ENCODE data around the gene LSS. TPM values are rescaled to one million over a fixed set of nuclear protein-coding genes. Genes with fewer than 3 reads are reported as not detected.

Gene LSS
- 40.3 and 62.0 TPM in 2 replicates for total RNA-seq (2014; rRNA removed; shearing (Covaris generic); ENCODE audit: low replicate concordance)

DNA sequence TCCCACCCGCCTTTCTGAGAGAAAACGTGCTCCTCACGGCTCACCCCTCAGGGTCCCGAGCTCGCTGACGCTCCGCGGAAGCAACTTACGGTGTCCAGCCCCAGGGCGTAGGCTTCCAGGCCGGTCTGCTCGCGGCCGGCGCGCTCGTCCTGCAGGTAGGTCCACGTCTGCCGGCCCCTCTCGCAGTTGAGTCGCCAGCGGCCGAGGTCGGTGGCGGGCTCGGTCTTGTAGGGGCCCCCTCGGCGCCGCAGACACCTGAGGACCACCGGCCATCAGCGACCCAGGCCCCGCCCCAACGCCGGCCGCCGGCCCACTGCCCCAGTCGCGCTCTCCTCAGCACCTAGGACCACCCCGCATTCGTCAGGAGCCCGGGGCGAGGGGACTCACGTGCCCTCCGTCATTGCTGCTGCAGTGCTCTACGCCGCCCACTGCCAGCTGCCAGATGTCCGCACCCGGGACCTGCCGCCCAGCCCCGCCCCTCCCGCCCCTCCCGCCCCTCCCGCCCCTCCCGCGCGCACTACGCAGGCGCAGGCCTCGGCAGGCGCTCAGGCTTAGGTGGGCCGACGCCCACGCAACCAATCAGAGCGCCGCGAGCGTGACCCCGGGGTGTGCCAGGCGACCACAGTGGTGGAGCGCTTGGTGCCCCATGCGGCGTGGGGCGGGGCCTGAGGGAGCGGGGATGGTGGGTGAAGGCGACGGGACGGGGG is at the start of gene LSS:
Gene LSS (minus strand): TSS at position 430 of the 707 bp plus-strand sequence. CDS start 29 bp downstream, at position 401.
- Histone ChIP-seq H4K20me1 (ENCODE audit: insufficient read depth, low read depth, low read length) (no peaks in the 10 kb centered on the region; the same call in 1 of the 2 replicates), H3K36me3 (ENCODE audit: insufficient read depth, low read length) (peaks cover 38% of the 10 kb centered on the region), H3K27ac (ENCODE audit: low read length) (peak within 1 kb of the TSS; percentile 76), H3K9me3 (ENCODE audit: low read length) (no peaks in the 10 kb centered on the region), H3K4me2 (ENCODE audit: low read depth, low read length, poor library complexity, severe bottlenecking) (peak within 1 kb of the TSS; percentile 91), H3K27me3 (ENCODE audit: low read length) (no peaks in the 10 kb centered on the region), H3K79me2 (ENCODE audit: low read length) (peaks cover 84% of the 10 kb centered on the region), H3K9me2 (replicated peaks; ENCODE audit: insufficient read depth, low read length) (no peaks in the 10 kb centered on the region), H2AFZ (ENCODE audit: low read length) (peak within 1 kb of the TSS; percentile 88), H3K4me1 (ENCODE audit: low read length) (peaks cover 38% of the 10 kb centered on the region), H3K4me3 (ENCODE audit: low read length) (peak within 1 kb of the TSS; percentile 75), H3K9ac (ENCODE audit: low read length) (peak within 1 kb of the TSS; percentile 96)
- DNase-seq = peak; percentile 99

DNA sequence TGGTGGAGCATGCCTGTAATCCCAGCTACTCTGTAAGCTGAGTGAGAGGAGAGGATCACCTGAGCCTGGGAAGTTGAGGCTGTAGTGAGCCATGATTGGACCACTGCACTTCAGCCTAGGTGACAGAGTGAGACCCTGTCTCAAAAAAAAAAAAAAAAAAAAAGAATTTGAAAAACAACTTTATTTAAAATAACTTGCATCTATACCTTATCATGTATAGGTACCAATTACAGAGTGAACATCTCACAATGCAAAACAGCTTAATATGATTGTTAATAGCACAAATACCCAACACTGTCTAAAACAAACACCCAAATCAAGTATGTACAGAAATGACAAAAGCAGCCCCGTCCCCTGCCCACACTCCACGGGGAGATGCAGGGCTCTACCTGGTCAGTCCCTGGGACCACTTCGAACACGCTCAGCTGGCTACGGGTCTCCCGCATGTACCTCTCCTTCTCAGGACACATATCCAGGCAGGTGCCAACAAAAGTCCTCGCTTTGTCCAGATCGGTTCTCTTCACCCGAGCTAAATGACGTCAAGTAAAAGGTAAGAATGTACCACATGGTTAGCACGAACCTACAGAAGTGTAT is 46.3 kb upstream of the LSS start:
- H3K4me3 ChIP-seq (ENCODE audit: low read length) = no peak overlapping the region
- H2AFZ ChIP-seq (ENCODE audit: low read length) = no peak overlapping the region
- peaks cover 45% of the 10 kb centered on the region for H3K36me3 ChIP-seq (ENCODE audit: insufficient read depth, low read length)

DNA sequence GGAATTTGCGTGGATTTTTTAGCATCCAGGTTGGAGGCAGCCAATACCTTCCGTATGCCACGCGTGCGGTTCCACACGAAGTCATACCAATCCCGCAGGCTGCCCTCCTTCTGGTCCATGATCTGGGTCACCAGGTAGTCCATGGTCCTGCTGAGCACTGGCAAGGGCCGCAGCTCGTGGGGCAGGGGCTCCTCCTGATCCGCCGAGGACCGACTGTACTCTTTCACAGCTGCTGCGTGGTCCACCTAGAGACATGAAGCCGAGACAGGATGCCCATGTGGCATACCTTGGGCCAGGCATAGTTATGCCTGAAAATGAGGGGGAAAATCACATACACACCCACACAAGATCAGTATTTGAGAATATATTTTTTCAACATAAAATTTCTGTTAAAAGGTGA is 44.8 kb upstream of the LSS start:
- peaks cover 15% of the 10 kb centered on the region for H3K79me2 ChIP-seq (ENCODE audit: low read length)
- H3K9me3 ChIP-seq (ENCODE audit: low read length) = no peaks in the 10 kb centered on the region
- 0 out of 2 replicates have a peak, but pooled peaks cover 3% of the 10 kb centered on the region for H4K20me1 ChIP-seq (ENCODE audit: insufficient read depth, low read depth, low read length)
- no peaks in the 10 kb centered on the region for H3K27me3 ChIP-seq (ENCODE audit: low read length)
- no peak overlapping the region for H3K4me2 ChIP-seq (ENCODE audit: low read depth, low read length, poor library complexity, severe bottlenecking)
- H3K9ac ChIP-seq (ENCODE audit: low read length) = no peak overlapping the region
- H3K27ac ChIP-seq (ENCODE audit: low read length) = no peak overlapping the region
- H3K4me3 ChIP-seq (ENCODE audit: low read length) = no peak overlapping the region
- no peaks in the 10 kb centered on the region for H3K9me2 ChIP-seq (replicated peaks; ENCODE audit: insufficient read depth, low read length)
- DNase-seq = no peak
- H3K4me1 ChIP-seq (ENCODE audit: low read length) = no peaks in the 10 kb centered on the region
- peaks cover 46% of the 10 kb centered on the region for H3K36me3 ChIP-seq (ENCODE audit: insufficient read depth, low read length)
- no peak overlapping the region for H2AFZ ChIP-seq (ENCODE audit: low read length)

More for the DNA sequence above, 46.3 kb upstream of the LSS start:
- Histone ChIP-seq H3K9me3 (ENCODE audit: low read length) (no peaks in the 10 kb centered on the region), H3K4me2 (ENCODE audit: low read depth, low read length, poor library complexity, severe bottlenecking) (no peak overlapping the region), H3K4me1 (ENCODE audit: low read length) (no peaks in the 10 kb centered on the region), H3K9me2 (replicated peaks; ENCODE audit: insufficient read depth, low read length) (no peaks in the 10 kb centered on the region), H3K79me2 (ENCODE audit: low read length) (peaks cover 22% of the 10 kb centered on the region), H3K9ac (ENCODE audit: low read length) (no peak overlapping the region), H4K20me1 (ENCODE audit: insufficient read depth, low read depth, low read length) (0 out of 2 replicates have a peak, but pooled peaks cover 3% of the 10 kb centered on the region), H3K27me3 (ENCODE audit: low read length) (no peaks in the 10 kb centered on the region), H3K27ac (ENCODE audit: low read length) (no peak overlapping the region)
- DNase-seq = no peak

DNA sequence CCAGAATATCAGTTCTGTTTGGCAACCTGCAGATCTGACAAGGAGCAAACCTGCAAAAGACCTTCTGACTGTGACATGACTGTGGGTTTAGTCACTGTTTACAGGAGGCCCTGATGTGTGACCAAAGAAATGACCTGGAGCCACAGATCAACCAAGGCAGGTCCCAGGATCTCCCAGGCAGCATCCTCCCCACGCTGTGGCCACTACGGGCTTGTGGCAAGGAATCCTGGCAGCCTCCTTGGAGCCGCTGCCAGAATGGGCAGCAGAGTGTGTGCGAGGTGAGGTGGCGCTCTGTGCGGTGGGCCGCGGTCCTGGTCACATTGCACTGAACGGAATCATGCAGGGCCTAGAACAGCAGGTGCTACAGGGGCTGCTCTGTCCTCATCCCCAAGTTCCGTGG is 40.9 kb upstream of the LSS start:
- Histone ChIP-seq H3K36me3 (ENCODE audit: insufficient read depth, low read length) (peaks cover 38% of the 10 kb centered on the region), H3K4me2 (ENCODE audit: low read depth, low read length, poor library complexity, severe bottlenecking) (no peak overlapping the region)

DNA sequence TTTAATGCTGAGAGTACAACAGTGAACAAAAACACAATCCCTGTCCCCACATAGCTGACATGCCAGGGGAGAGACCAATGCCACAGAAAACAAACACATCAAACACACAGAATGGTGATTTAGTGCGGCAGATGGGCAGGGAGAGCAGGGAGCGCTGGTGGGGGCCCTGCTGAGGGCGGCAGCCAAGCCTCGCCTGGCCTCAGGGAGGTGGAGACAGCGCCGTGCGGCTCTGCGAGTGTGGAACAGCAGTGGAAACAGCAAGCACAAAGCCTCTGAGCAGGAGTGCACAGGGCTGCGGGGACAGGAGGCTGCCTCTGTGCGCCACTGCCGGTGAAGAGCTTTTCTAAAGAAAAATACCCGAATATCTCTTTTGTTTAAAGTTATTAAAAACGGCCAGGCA is 39.8 kb upstream of the LSS start:
- Histone ChIP-seq H2AFZ (ENCODE audit: low read length) (no peak overlapping the region), H3K79me2 (ENCODE audit: low read length) (no peaks in the 10 kb centered on the region), H3K9me2 (replicated peaks; ENCODE audit: insufficient read depth, low read length) (no peaks in the 10 kb centered on the region), H3K36me3 (ENCODE audit: insufficient read depth, low read length) (peaks cover 38% of the 10 kb centered on the region), H3K4me2 (ENCODE audit: low read depth, low read length, poor library complexity, severe bottlenecking) (no peak overlapping the region), H3K9ac (ENCODE audit: low read length) (no peak overlapping the region), H3K9me3 (ENCODE audit: low read length) (no peaks in the 10 kb centered on the region), H3K4me3 (ENCODE audit: low read length) (no peak overlapping the region), H4K20me1 (ENCODE audit: insufficient read depth, low read depth, low read length) (peaks cover 11% of the 10 kb centered on the region; the same call in 1 of the 2 replicates), H3K4me1 (ENCODE audit: low read length) (no peaks in the 10 kb centered on the region), H3K27ac (ENCODE audit: low read length) (no peak overlapping the region), H3K27me3 (ENCODE audit: low read length) (no peaks in the 10 kb centered on the region)
- no peak for DNase-seq

More for the DNA sequence above, 40.9 kb upstream of the LSS start:
- H3K4me3 ChIP-seq (ENCODE audit: low read length) = no peak overlapping the region
- H3K9ac ChIP-seq (ENCODE audit: low read length) = no peak overlapping the region
- no peaks in the 10 kb centered on the region for H3K4me1 ChIP-seq (ENCODE audit: low read length)
- no peaks in the 10 kb centered on the region for H3K9me2 ChIP-seq (replicated peaks; ENCODE audit: insufficient read depth, low read length)
- H3K9me3 ChIP-seq (ENCODE audit: low read length) = no peaks in the 10 kb centered on the region
- 0 out of 2 replicates have a peak, but pooled peaks cover 4% of the 10 kb centered on the region for H3K79me2 ChIP-seq (ENCODE audit: low read length)
- DNase-seq = no peak
- no peaks in the 10 kb centered on the region for H3K27me3 ChIP-seq (ENCODE audit: low read length)
- H2AFZ ChIP-seq (ENCODE audit: low read length) = no peak overlapping the region
- H3K27ac ChIP-seq (ENCODE audit: low read length) = no peak overlapping the region
- peaks cover 8% of the 10 kb centered on the region; the same call in 1 of the 2 replicates for H4K20me1 ChIP-seq (ENCODE audit: insufficient read depth, low read depth, low read length)

DNA sequence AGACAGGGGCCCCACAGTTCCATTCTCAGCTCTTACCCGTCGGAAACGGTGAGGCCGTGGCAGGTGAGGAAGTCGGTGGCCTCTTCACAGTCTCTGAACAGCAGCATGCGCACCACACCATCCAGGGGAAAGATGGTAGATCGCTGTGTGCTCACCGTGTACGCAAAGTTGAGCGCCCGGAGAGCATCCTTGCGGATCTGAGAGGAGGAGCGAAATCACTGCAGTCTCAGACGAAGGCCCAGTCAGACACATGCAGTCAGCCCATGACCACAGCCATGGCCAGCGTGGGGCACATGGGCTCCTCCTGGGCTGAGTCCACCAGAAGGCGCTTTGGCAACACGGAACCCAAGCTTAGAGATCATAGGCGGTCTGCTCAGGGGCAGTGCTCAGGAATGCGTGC is 38.4 kb upstream of the LSS start:
- Histone ChIP-seq H3K79me2 (ENCODE audit: low read length) (no peaks in the 10 kb centered on the region), H3K27me3 (ENCODE audit: low read length) (no peaks in the 10 kb centered on the region), H3K9me3 (ENCODE audit: low read length) (no peaks in the 10 kb centered on the region), H3K9me2 (replicated peaks; ENCODE audit: insufficient read depth, low read length) (no peaks in the 10 kb centered on the region), H2AFZ (ENCODE audit: low read length) (no peak overlapping the region), H4K20me1 (ENCODE audit: insufficient read depth, low read depth, low read length) (peaks cover 11% of the 10 kb centered on the region; the same call in 1 of the 2 replicates), H3K4me2 (ENCODE audit: low read depth, low read length, poor library complexity, severe bottlenecking) (no peak overlapping the region), H3K4me1 (ENCODE audit: low read length) (no peaks in the 10 kb centered on the region), H3K9ac (ENCODE audit: low read length) (no peak overlapping the region), H3K27ac (ENCODE audit: low read length) (no peak overlapping the region), H3K4me3 (ENCODE audit: low read length) (no peak overlapping the region), H3K36me3 (ENCODE audit: insufficient read depth, low read length) (peaks cover 32% of the 10 kb centered on the region)
- no peak for DNase-seq

DNA sequence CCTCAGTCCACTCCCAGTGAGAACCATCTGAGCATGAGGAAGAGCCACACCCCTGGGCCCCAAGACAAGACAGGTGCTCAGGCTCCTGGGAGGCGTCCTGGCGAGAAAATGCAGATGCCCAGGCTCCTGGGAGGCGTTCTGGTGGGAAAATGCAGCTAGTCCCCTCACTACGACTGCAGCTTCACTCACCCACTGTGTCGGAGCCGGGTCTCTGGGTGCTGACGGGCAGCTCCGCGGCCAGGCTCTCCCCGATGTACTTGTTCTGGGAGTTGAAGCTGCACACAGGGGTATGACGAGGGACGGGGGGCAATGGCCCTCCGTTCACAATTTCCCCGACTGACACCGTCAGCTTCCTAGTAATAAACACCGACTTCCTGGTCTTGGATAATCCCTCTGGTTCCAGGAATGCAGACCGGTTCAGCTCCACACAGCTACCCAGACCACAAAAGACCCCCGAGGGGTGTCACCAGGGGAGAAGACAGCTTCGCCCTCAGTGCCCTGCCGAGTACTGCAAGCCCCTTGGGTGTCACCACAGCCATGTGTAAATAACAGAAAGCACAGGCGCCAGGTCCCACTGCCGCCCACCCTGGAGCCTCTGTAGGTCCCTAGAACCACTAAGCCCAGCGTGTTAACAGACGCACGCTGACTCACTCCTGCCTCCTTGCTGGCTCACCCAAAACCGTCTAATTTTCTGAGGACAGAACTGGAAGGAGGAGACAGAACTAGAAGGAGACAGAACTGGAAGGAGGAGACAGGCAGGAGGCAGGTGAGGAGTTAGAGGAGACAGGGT is 37.4 kb upstream of the LSS start:
- no peak overlapping the region for H3K4me2 ChIP-seq (ENCODE audit: low read depth, low read length, poor library complexity, severe bottlenecking)
- H3K9me2 ChIP-seq (replicated peaks; ENCODE audit: insufficient read depth, low read length) = no peaks in the 10 kb centered on the region
- no peak overlapping the region for H2AFZ ChIP-seq (ENCODE audit: low read length)
- H3K27ac ChIP-seq (ENCODE audit: low read length) = no peak overlapping the region
- no peaks in the 10 kb centered on the region for H3K79me2 ChIP-seq (ENCODE audit: low read length)
- H4K20me1 ChIP-seq (ENCODE audit: insufficient read depth, low read depth, low read length) = peaks cover 11% of the 10 kb centered on the region; the same call in 1 of the 2 replicates
- H3K27me3 ChIP-seq (ENCODE audit: low read length) = no peaks in the 10 kb centered on the region
- H3K4me3 ChIP-seq (ENCODE audit: low read length) = no peak overlapping the region
- H3K9me3 ChIP-seq (ENCODE audit: low read length) = no peaks in the 10 kb centered on the region
- H3K4me1 ChIP-seq (ENCODE audit: low read length) = no peaks in the 10 kb centered on the region
- peaks cover 32% of the 10 kb centered on the region for H3K36me3 ChIP-seq (ENCODE audit: insufficient read depth, low read length)
- no peak for DNase-seq
- no peak overlapping the region for H3K9ac ChIP-seq (ENCODE audit: low read length)

DNA sequence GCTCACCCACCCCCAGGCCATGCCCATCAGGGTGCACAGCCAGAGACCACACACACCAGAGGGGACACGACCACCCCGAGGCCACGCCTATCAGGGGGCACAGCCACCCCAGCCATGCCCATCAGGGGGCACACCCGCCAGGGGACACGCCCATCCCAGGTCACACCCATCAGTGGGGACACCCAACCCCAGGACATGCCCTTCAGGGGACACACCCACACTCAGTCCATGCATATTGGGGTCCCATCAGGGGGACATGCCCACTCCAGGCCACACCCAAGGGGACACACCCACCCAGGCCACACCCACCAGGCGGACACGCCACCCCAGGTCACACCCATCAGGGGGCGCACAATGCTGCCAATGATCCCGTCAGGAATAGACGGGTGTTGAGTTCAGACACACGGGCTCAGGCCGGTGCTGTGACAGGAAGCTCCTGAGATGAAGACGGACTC is 36.1 kb upstream of the LSS start:
- no peaks in the 10 kb centered on the region for H3K27me3 ChIP-seq (ENCODE audit: low read length)
- H3K4me1 ChIP-seq (ENCODE audit: low read length) = no peaks in the 10 kb centered on the region
- no peak overlapping the region for H3K27ac ChIP-seq (ENCODE audit: low read length)
- no peaks in the 10 kb centered on the region for H3K9me2 ChIP-seq (replicated peaks; ENCODE audit: insufficient read depth, low read length)
- H3K4me3 ChIP-seq (ENCODE audit: low read length) = no peak overlapping the region
- no peak overlapping the region for H2AFZ ChIP-seq (ENCODE audit: low read length)
- no peak overlapping the region for H3K9ac ChIP-seq (ENCODE audit: low read length)
- peaks cover 24% of the 10 kb centered on the region for H3K36me3 ChIP-seq (ENCODE audit: insufficient read depth, low read length)
- H4K20me1 ChIP-seq (ENCODE audit: insufficient read depth, low read depth, low read length) = peaks cover 11% of the 10 kb centered on the region; the same call in 1 of the 2 replicates
- H3K4me2 ChIP-seq (ENCODE audit: low read depth, low read length, poor library complexity, severe bottlenecking) = no peak overlapping the region
- DNase-seq = no peak
- H3K79me2 ChIP-seq (ENCODE audit: low read length) = no peaks in the 10 kb centered on the region
- no peaks in the 10 kb centered on the region for H3K9me3 ChIP-seq (ENCODE audit: low read length)
